ENCODE measurements around the gene SPCS2. TPM values are rescaled to one million over a fixed set of nuclear protein-coding genes. Genes with fewer than 3 reads are reported as not detected.

SPCS2 gene
- total RNA-seq, 1 experiment from 2014 or later: 116 TPM

DNA sequence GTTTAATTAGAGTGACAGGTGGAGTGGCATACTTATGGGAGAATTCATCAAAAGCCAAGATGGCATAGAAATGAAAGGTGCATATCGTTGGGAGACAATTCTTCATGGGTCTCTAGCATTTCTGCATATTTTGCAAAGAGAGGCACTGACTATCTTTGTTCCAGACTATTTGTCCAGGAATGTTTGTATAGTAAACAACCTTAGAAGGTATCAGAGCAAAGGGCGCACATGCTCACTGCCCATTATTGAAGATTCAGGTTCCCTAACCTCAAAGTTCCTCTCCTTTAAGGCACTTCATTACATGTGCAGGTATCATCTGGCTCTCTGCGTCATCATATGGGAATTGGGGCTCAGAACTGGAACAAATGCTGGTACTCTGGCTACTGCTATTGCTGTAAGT lies 35.0 kb downstream of the SPCS2 start (continued):
- no peak for TF ChIP-seq RELA (CRISPR knock-in tag; IDR thresholded peaks at IDR 0.05; ENCODE audit: borderline replicate concordance)
- TF ChIP-seq, protein P1, sequence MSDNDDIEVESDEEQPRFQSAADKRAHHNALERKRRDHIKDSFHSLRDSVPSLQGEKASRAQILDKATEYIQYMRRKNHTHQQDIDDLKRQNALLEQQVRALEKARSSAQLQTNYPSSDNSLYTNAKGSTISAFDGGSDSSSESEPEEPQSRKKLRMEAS (CRISPR knock-in tag; IDR thresholded peaks at IDR 0.05): no peak
- TF ChIP-seq, protein P2, sequence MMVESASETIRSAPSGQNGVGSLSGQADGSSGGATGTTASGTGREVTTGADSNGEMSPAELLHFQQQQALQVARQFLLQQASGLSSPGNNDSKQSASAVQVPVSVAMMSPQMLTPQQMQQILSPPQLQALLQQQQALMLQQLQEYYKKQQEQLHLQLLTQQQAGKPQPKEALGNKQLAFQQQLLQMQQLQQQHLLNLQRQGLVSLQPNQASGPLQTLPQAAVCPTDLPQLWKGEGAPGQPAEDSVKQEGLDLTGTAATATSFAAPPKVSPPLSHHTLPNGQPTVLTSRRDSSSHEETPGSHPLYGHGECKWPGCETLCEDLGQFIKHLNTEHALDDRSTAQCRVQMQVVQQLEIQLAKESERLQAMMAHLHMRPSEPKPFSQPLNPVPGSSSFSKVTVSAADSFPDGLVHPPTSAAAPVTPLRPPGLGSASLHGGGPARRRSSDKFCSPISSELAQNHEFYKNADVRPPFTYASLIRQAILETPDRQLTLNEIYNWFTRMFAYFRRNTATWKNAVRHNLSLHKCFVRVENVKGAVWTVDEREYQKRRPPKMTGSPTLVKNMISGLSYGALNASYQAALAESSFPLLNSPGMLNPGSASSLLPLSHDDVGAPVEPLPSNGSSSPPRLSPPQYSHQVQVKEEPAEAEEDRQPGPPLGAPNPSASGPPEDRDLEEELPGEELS (CRISPR knock-in tag; IDR thresholded peaks at IDR 0.05): no peak
- TF ChIP-seq ZNF416 (CRISPR knock-in tag; IDR thresholded peaks at IDR 0.05): no peak
- no peak for TF ChIP-seq TEAD4 (CRISPR knock-in tag; IDR thresholded peaks at IDR 0.05)
- no peak for TF ChIP-seq ZNF425 (CRISPR knock-in tag; conservative IDR thresholded peaks at IDR 0.05)
- TF ChIP-seq ZMAT4 (CRISPR knock-in tag; IDR thresholded peaks at IDR 0.05): no peak
- TF ChIP-seq NR3C1 (CRISPR knock-in tag; conservative IDR thresholded peaks at IDR 0.05; ENCODE audit: low read depth): no peak
- no peak for TF ChIP-seq PRDM15 (CRISPR knock-in tag; IDR thresholded peaks at IDR 0.05)
- TF ChIP-seq, protein P3, sequence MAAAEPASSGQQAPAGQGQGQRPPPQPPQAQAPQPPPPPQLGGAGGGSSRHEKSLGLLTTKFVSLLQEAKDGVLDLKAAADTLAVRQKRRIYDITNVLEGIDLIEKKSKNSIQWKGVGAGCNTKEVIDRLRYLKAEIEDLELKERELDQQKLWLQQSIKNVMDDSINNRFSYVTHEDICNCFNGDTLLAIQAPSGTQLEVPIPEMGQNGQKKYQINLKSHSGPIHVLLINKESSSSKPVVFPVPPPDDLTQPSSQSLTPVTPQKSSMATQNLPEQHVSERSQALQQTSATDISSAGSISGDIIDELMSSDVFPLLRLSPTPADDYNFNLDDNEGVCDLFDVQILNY (CRISPR knock-in tag; IDR thresholded peaks at IDR 0.05): no peak
- TF ChIP-seq ZNF263 (CRISPR knock-in tag; IDR thresholded peaks at IDR 0.05; ENCODE audit: low read depth): no peak
- no peak for TF ChIP-seq FOXJ3 (CRISPR knock-in tag; IDR thresholded peaks at IDR 0.05; ENCODE audit: borderline replicate concordance)

GRCh38 chr11:74984730-74985129 lies 35.7 kb downstream of the SPCS2 start:
- peaks cover 5% of the 10 kb centered on the region for H3K4me1 Mint-ChIP-seq
- CTCF ChIA-PET: no interaction called here
- DNase-seq (ENCODE audit: low spot score): no peak
- no peaks in the 10 kb centered on the region for H3K9me3 Mint-ChIP-seq
- POLR2A ChIA-PET: no interaction called here
- no peak overlapping the region for H3K4me3 Mint-ChIP-seq
- H3K36me3 Mint-ChIP-seq: no peaks in the 10 kb centered on the region
- TF ChIP-seq TEAD4 (CRISPR knock-in tag; IDR thresholded peaks at IDR 0.05): no peak
- no peak for TF ChIP-seq HMGA2 (CRISPR knock-in tag; IDR thresholded peaks at IDR 0.05)
- no peak for TF ChIP-seq NR3C1 (CRISPR knock-in tag; conservative IDR thresholded peaks at IDR 0.05; ENCODE audit: low read depth)
- no peak for TF ChIP-seq IRF2 (CRISPR knock-in tag; IDR thresholded peaks at IDR 0.05; ENCODE audit: borderline replicate concordance, low read depth)
- H3K27ac Mint-ChIP-seq: no peak overlapping the region
- ATAC-seq: no peak
- H3K27me3 Mint-ChIP-seq (ENCODE audit: low read depth): peaks cover 2% of the 10 kb centered on the region; the same call in 1 of the 2 replicates
